ENCODE results near the gene PTRH1.

The PTRH1 gene

GRCh38 chr9:127710204-127710783, 5.2 kb downstream of the PTRH1 start:
- TF ChIP-seq CTCF (IDR thresholded peaks at IDR 0.05; ENCODE audit: low read depth, low read length) = no peak
- H3K4me3 ChIP-seq (ENCODE audit: low read depth, low read length) = no peak overlapping the region

DNA sequence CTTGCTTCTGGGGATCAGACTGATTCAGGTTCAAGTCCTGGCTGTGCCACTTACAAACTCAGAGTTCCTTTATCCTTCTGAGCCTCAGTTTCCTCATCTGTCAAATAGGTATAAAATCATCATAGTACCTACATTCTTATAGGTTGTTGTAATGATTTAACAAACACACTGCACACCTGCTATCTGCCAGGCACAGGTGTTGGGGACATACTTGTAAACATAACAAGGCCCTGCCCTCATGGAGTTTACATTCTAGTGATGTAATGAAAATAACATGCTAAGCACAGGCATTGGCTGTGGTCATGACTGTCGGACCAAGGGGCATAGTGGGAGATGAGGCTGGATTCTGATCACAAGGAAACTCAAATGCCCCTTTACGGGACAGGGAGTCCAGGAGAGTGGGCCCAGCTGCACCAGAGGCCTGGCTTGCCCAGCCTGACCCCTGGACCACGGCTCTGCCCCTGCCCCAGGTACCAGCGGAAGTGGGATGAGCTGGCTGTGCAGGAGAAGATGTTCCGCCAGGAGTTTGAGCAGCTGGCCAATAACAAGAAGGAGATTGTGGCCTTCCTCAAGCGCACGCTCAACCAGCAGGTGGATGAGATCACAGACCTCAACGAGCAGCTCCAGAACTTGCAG, 6.4 kb downstream of the PTRH1 start:
- TF ChIP-seq CTCF (IDR thresholded peaks at IDR 0.05; ENCODE audit: low read depth, low read length) = no peak
- H3K4me3 ChIP-seq (ENCODE audit: low read depth, low read length) = no peak overlapping the region

GRCh38 chr9:127707766-127708165, 7.7 kb downstream of the PTRH1 start:
- TF ChIP-seq CTCF (IDR thresholded peaks at IDR 0.05; ENCODE audit: low read depth, low read length) = no peak
- no peak overlapping the region for H3K4me3 ChIP-seq (ENCODE audit: low read depth, low read length)

- TF ChIP-seq CTCF (IDR thresholded peaks at IDR 0.05; ENCODE audit: low read depth, low read length) = no peak
- no peak within 1 kb of the TSS for H3K4me3 ChIP-seq (ENCODE audit: low read depth, low read length)
These were observed 8.6 kb downstream of the PTRH1 start, which contains the start of gene CFAP157 for GRCh38 chr9:127706836-127707241. CFAP157 (plus strand) TSS chr9:127706988; CDS start chr9:127707032, 44 bp downstream.

DNA sequence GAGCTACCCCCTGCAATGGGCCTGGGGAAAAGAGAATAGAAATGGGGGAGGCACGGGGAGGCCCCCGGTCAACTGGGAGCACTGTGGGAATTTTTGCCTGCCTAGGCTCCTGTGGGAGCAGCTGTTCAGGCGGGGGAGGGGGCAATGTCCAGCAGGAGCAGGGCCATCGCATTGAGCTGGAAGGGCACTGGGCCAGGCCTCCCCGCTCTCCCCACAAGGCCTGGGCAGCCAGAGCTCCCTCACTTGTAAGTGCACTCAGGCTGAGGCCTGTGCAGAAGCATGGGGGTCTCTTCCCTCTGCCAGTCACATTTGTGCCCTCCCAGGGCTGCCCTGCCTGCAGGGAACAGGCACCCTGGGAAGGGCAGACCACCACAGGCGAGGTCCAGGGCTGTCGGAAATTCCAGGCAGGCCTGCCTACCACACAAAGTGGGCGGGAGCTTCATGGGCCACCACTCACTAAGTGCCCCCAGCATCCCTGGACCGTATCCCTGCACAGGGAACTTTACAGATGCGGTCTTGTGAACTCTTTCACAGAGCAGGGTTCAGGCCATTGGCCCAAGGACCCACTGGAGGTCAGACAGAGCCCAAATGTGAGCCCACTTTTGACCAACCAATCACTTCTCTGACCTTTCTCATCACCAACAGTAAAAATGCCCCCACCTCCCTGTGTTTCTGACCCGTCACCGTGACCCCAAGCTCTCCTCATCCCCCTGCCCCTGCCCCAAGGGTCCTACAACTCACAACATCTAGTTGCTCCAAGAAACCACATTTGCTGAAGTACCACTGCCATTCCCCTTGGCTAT, 9.7 kb downstream of the PTRH1 start:
- H3K4me3 ChIP-seq (ENCODE audit: low read depth, low read length) = no peak overlapping the region
- TF ChIP-seq CTCF (IDR thresholded peaks at IDR 0.05; ENCODE audit: low read depth, low read length) = no peak

DNA sequence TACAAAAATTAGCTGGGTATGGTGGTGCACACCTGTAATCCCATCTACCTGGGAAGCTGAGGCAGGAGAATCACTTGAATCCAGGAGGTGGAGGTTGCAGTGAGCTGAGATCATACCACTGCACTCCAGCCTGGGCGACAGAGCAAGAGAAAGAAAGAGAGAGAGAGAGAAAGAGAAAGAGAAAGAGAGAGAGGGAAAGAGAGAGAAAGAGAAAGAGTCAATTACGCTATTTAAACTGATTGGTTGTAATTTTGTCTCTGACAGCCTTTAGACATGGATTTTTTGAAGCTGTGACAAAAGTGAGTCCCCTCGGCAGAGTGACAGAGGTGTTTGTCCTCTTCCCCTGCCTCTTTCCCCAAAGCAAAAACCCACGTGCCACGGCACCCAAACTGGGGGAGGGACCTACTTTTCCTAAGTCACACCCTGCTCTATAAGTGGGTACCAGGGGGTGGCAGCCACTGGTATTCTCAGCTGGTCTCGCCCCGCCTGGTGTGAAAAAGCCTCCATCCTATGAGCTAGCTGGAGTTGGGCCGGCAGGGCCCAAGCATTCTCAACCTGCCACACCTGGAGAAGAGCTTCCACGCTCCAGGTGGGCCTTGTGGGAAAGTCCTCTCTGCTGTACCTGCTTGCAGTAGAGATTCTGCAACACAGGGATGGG, 12.0 kb downstream of the PTRH1 start:
- no peak for TF ChIP-seq CTCF (IDR thresholded peaks at IDR 0.05; ENCODE audit: low read depth, low read length)
- no peak overlapping the region for H3K4me3 ChIP-seq (ENCODE audit: low read depth, low read length)
